ENCODE results near the gene TRIM34.
"Not testable (repeated sequence)": the region's sequence is repeated elsewhere in the genome, so short reads cannot be mapped to it uniquely, and the experiment has no call there.

The TRIM34 gene

GRCh38 chr11:5622802-5623201, 2.0 kb upstream of the TRIM34 start:
- DNase-seq: no peak

GRCh38 chr11:5625281-5625680, 480 bp downstream of the TRIM34 start:
- no peak for DNase-seq

GRCh38 chr11:5626196-5626595, 1.4 kb downstream of the TRIM34 start:
- DNase-seq: no peak

- DNase-seq: no peak
Observed at GRCh38 chr11:5631417-5631816, 6.6 kb downstream of the TRIM34 start.

- DNase-seq: no peak
Observed at GRCh38 chr11:5631969-5632635, 7.3 kb downstream of the TRIM34 start.

- no peak for DNase-seq
Observed at GRCh38 chr11:5639953-5640352, 15.2 kb downstream of the TRIM34 start.

- DNase-seq: no peak
Observed at GRCh38 chr11:5643585-5643984, 18.8 kb downstream of the TRIM34 start.

- DNase-seq: no peak
Observed at GRCh38 chr11:5646139-5646538, 21.3 kb downstream of the TRIM34 start.

GRCh38 chr11:5655474-5655873, 30.7 kb downstream of the TRIM34 start:
- DNase-seq: no peak

- not testable (repeated sequence) for DNase-seq
Observed at GRCh38 chr11:5656956-5657355, 32.2 kb downstream of the TRIM34 start.

GRCh38 chr11:5658318-5658717, 33.5 kb downstream of the TRIM34 start:
- DNase-seq: no peak

GRCh38 chr11:5663511-5663910, 38.7 kb downstream of the TRIM34 start:
- no peak for DNase-seq

- DNase-seq: no peak
Observed at GRCh38 chr11:5665051-5665570, 40.3 kb downstream of the TRIM34 start.

GRCh38 chr11:5665746-5666401, 41.1 kb downstream of the TRIM34 start:
- DNase-seq: no peak

GRCh38 chr11:5666402-5666793, 41.6 kb downstream of the TRIM34 start:
- no peak for DNase-seq

- DNase-seq: no peak
Observed at GRCh38 chr11:5671831-5672230, 47.0 kb downstream of the TRIM34 start.

GRCh38 chr11:5674391-5674790, 49.6 kb downstream of the TRIM34 start:
- no peak for DNase-seq

- no peak for DNase-seq
Observed at GRCh38 chr11:5679811-5680210, 55.0 kb downstream of the TRIM34 start.

GRCh38 chr11:5682890-5683441, 58.2 kb downstream of the TRIM34 start:
- not testable (repeated sequence) for DNase-seq

GRCh38 chr11:5683620-5684019, 58.8 kb downstream of the TRIM34 start:
- not testable (repeated sequence) for DNase-seq

- no peak for DNase-seq
Observed at GRCh38 chr11:5684036-5684645, 59.3 kb downstream of the TRIM34 start.

GRCh38 chr11:5684646-5685362, 60.0 kb downstream of the TRIM34 start, which contains the start of gene TRIM5:
Gene TRIM5 (minus strand): TSS chr11:5685074. CDS start chr11:5680177, 4,897 bp downstream.
- DNase-seq: peak; percentile 2

- no peak for DNase-seq
Observed at GRCh38 chr11:5686426-5686825, 61.6 kb downstream of the TRIM34 start.

Data from NCI-H82 (cell line).